ENCODE measurements around the gene ERGIC1. TPM values are rescaled to one million over a fixed set of nuclear protein-coding genes. Genes with fewer than 3 reads are reported as not detected.
A peak's percentile ranks its signal among the peaks of the same experiment; 100 is the strongest.

ERGIC1 gene
- polyA plus RNA-seq, 4 donors: 58.1 to 127 (median 94.1) TPM

DNA sequence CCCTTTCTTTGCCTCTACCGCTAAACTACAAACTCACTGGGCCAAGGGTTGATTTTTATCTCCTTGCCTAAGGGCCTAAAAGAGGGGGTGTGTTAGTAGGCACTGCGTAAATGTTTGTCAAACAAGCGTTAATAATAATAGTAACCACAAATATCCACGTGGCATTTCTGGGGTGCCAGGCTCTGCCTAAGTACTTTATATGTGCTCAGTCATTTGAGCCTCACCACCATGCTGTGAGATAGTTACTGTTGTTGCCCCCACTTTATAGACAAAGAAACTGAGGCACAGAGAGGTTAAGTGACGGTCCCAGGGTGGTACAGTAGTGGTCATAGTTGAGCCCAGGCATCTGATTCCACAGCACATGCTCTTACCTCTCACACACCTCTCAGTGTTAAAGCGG lies 52.4 kb downstream of the ERGIC1 start:
- FAIRE-seq (no peak), DNase-seq (no peak)
- no peak overlapping the region for H3K4me3 ChIP-seq (ENCODE audit: low read depth in 1 of 3, low read length in 3 of 3)
- 81 to 88% (median 86%) methylated on average over 6 of the region's 6 CpGs for WGBS, 3 donors
- H3K4me1 ChIP-seq (ENCODE audit: control insufficient read depth in 3 of 3, insufficient read depth in 2 of 3, low read depth in 1 of 3, low read length in 2 of 3): no peaks in the 10 kb centered on the region
- peaks cover 5 to 60% (median 8%) of the 10 kb centered on the region in 3 donors for H3K36me3 ChIP-seq (ENCODE audit: control insufficient read depth in 3 of 3, insufficient read depth in 2 of 3, low read depth in 1 of 3, low read length in 3 of 3)
- peak overlapping the region in 2 of 3 donors; percentile 73 for H3K27ac ChIP-seq (ENCODE audit: low read depth in 1 of 3, low read length in 2 of 3)
- H3K9me3 ChIP-seq (ENCODE audit: control insufficient read depth in 2 of 2, insufficient read depth in 1 of 2, low read depth in 1 of 2, low read length in 1 of 2): no peaks in the 10 kb centered on the region
- H3K27me3 ChIP-seq (ENCODE audit: control insufficient read depth in 3 of 3, insufficient read depth in 3 of 3, low read length in 3 of 3): no peaks in the 10 kb centered on the region

GRCh38 chr5:172886974-172887501 lies 53.0 kb downstream of the ERGIC1 start:
- H3K27ac ChIP-seq (ENCODE audit: low read depth in 1 of 3, low read length in 2 of 3): peak overlapping the region in 2 of 3 donors; percentile 73
- no peak overlapping the region for H3K4me3 ChIP-seq (ENCODE audit: low read depth in 1 of 3, low read length in 3 of 3)
- H3K36me3 ChIP-seq (ENCODE audit: control insufficient read depth in 3 of 3, insufficient read depth in 2 of 3, low read depth in 1 of 3, low read length in 3 of 3): peaks cover 5 to 59% (median 8%) of the 10 kb centered on the region in 3 donors
- H3K27me3 ChIP-seq (ENCODE audit: control insufficient read depth in 3 of 3, insufficient read depth in 3 of 3, low read length in 3 of 3): no peaks in the 10 kb centered on the region
- no peaks in the 10 kb centered on the region for H3K9me3 ChIP-seq (ENCODE audit: control insufficient read depth in 2 of 2, insufficient read depth in 1 of 2, low read depth in 1 of 2, low read length in 1 of 2)
- no peaks in the 10 kb centered on the region for H3K4me1 ChIP-seq (ENCODE audit: control insufficient read depth in 3 of 3, insufficient read depth in 2 of 3, low read depth in 1 of 3, low read length in 2 of 3)
- DNase-seq: no peak
- WGBS, 3 donors: 81 to 95% (median 83%) methylated on average over 17 of the region's 17 CpGs
- FAIRE-seq: no peak

- Histone ChIP-seq H3K4me3 (ENCODE audit: low read depth in 1 of 3, low read length in 3 of 3) (no peak overlapping the region), H3K36me3 (ENCODE audit: control insufficient read depth in 3 of 3, insufficient read depth in 2 of 3, low read depth in 1 of 3, low read length in 3 of 3) (peaks cover 5 to 58% (median 8%) of the 10 kb centered on the region in 3 donors), H3K9me3 (ENCODE audit: control insufficient read depth in 2 of 2, insufficient read depth in 1 of 2, low read depth in 1 of 2, low read length in 1 of 2) (no peaks in the 10 kb centered on the region), H3K4me1 (ENCODE audit: control insufficient read depth in 3 of 3, insufficient read depth in 2 of 3, low read depth in 1 of 3, low read length in 2 of 3) (no peaks in the 10 kb centered on the region), H3K27ac (ENCODE audit: low read depth in 1 of 3, low read length in 2 of 3) (peak overlapping the region in 2 of 3 donors; percentile 73), H3K27me3 (ENCODE audit: control insufficient read depth in 3 of 3, insufficient read depth in 3 of 3, low read length in 3 of 3) (no peaks in the 10 kb centered on the region)
- no peak for FAIRE-seq
- WGBS, 3 donors: 66 to 93% (median 91%) methylated on average over 8 of the region's 8 CpGs
- peak in 1 of 2 donors; percentile 29 for DNase-seq
Measured at GRCh38 chr5:172887692-172888091, 53.6 kb downstream of the ERGIC1 start.

DNA sequence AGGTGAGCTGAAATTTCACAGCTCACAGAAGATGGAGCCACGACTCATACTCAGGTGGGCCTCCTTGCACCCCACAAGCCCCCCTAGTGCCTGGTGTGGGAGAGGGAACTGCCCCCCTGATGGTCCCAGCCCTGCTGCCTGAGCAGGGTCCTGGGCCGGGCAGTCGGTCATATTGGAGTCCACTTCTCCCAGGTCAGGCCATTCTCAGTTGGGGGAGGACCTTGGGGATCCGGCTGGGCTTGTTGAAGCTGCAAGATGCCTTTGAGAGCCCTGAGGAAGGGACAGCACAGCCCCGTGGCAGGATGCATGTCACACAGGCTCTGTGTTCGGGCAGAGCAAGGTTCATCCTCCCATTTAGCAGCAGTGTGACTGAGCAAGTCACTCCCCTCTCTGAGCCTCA lies 56.6 kb downstream of the ERGIC1 start:
- DNase-seq: no peak
- no peaks in the 10 kb centered on the region for H3K9me3 ChIP-seq (ENCODE audit: control insufficient read depth in 2 of 2, insufficient read depth in 1 of 2, low read depth in 1 of 2, low read length in 1 of 2)
- no peak overlapping the region for H3K27ac ChIP-seq (ENCODE audit: low read depth in 1 of 3, low read length in 2 of 3)
- H3K4me3 ChIP-seq (ENCODE audit: low read depth in 1 of 3, low read length in 3 of 3): no peak overlapping the region
- peaks cover 5 to 58% (median 8%) of the 10 kb centered on the region in 3 donors for H3K36me3 ChIP-seq (ENCODE audit: control insufficient read depth in 3 of 3, insufficient read depth in 2 of 3, low read depth in 1 of 3, low read length in 3 of 3)
- 79 to 90% (median 84%) methylated on average over 6 of the region's 6 CpGs for WGBS, 3 donors
- H3K4me1 ChIP-seq (ENCODE audit: control insufficient read depth in 3 of 3, insufficient read depth in 2 of 3, low read depth in 1 of 3, low read length in 2 of 3): no peaks in the 10 kb centered on the region
- FAIRE-seq: no peak
- H3K27me3 ChIP-seq (ENCODE audit: control insufficient read depth in 3 of 3, insufficient read depth in 3 of 3, low read length in 3 of 3): no peaks in the 10 kb centered on the region

DNA sequence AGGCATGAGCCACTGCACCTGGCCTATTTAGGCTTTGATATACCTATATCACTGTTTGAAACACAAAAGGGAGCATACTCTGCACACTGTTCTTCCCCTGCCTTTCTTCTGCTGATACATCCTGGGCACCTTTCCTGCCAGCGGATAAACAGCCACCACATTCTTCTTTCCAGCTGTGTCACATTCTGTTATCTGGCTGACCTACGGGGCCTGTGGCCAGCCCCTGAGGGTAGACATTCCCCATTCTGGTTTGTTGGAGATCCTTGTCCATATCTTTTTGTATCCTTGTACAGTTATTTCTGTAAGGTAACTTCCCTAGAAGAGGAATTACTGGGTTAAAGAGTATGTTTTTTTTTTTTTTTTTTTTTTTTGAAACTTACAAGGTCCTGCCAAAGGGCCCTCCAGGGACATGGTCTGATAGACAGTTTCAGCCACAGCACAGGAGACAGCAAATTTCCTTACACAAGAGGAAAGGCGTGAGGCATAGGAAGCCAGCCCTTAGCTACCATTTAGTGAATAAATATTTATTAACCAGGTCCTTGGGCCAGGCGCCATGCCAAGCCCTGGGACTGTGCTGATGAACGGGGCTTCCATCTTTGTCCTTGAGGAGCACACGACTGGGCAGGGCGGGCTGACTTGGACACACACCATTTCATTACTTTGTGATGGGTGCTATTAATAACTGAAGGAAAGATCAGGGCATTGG lies 57.8 kb downstream of the ERGIC1 start:
- DNase-seq: peak in 1 of 2 donors; percentile 22
- H3K4me3 ChIP-seq (ENCODE audit: low read depth in 1 of 3, low read length in 3 of 3): no peak overlapping the region
- peaks cover 5 to 60% (median 8%) of the 10 kb centered on the region in 3 donors for H3K36me3 ChIP-seq (ENCODE audit: control insufficient read depth in 3 of 3, insufficient read depth in 2 of 3, low read depth in 1 of 3, low read length in 3 of 3)
- 57 to 68% (median 62%) methylated on average over 7 of the region's 7 CpGs for WGBS, 3 donors
- no peak for FAIRE-seq
- peak overlapping the region; percentile 26 to 74 (median 42) for H3K27ac ChIP-seq (ENCODE audit: low read depth in 1 of 3, low read length in 2 of 3)
- H3K27me3 ChIP-seq (ENCODE audit: control insufficient read depth in 3 of 3, insufficient read depth in 3 of 3, low read length in 3 of 3): no peaks in the 10 kb centered on the region
- no peaks in the 10 kb centered on the region for H3K4me1 ChIP-seq (ENCODE audit: control insufficient read depth in 3 of 3, insufficient read depth in 2 of 3, low read depth in 1 of 3, low read length in 2 of 3)
- no peaks in the 10 kb centered on the region for H3K9me3 ChIP-seq (ENCODE audit: control insufficient read depth in 2 of 2, insufficient read depth in 1 of 2, low read depth in 1 of 2, low read length in 1 of 2)

GRCh38 chr5:172892713-172893112 lies 58.7 kb downstream of the ERGIC1 start:
- no peak overlapping the region for H3K4me3 ChIP-seq (ENCODE audit: low read depth in 1 of 3, low read length in 3 of 3)
- FAIRE-seq: no peak
- no peaks in the 10 kb centered on the region for H3K27me3 ChIP-seq (ENCODE audit: control insufficient read depth in 3 of 3, insufficient read depth in 3 of 3, low read length in 3 of 3)
- peak in 1 of 2 donors; percentile 54 for DNase-seq
- peaks cover 5 to 58% (median 8%) of the 10 kb centered on the region in 3 donors for H3K36me3 ChIP-seq (ENCODE audit: control insufficient read depth in 3 of 3, insufficient read depth in 2 of 3, low read depth in 1 of 3, low read length in 3 of 3)
- H3K9me3 ChIP-seq (ENCODE audit: control insufficient read depth in 2 of 2, insufficient read depth in 1 of 2, low read depth in 1 of 2, low read length in 1 of 2): no peaks in the 10 kb centered on the region
- WGBS, 3 donors: 66 to 77% (median 76%) methylated on average over 7 of the region's 7 CpGs
- H3K4me1 ChIP-seq (ENCODE audit: control insufficient read depth in 3 of 3, insufficient read depth in 2 of 3, low read depth in 1 of 3, low read length in 2 of 3): no peaks in the 10 kb centered on the region
- H3K27ac ChIP-seq (ENCODE audit: low read depth in 1 of 3, low read length in 2 of 3): peak overlapping the region in 2 of 3 donors; percentile 42 to 84

- H3K27ac ChIP-seq (ENCODE audit: low read depth in 1 of 3, low read length in 2 of 3): no peak overlapping the region
Measured at GRCh38 chr5:172894767-172895388, 60.8 kb downstream of the ERGIC1 start.

GRCh38 chr5:172895549-172895948 lies 61.5 kb downstream of the ERGIC1 start:
- 86 to 93% (median 91%) methylated on average over 4 of the region's 4 CpGs for WGBS, 3 donors
- FAIRE-seq (no peak), DNase-seq (no peak)
- H3K36me3 ChIP-seq (ENCODE audit: control insufficient read depth in 3 of 3, insufficient read depth in 2 of 3, low read depth in 1 of 3, low read length in 3 of 3): peaks cover 0 to 68% (median 1%) of the 10 kb centered on the region in 3 donors
- H3K27me3 ChIP-seq (ENCODE audit: control insufficient read depth in 3 of 3, insufficient read depth in 3 of 3, low read length in 3 of 3): no peaks in the 10 kb centered on the region
- peaks cover 0 to 5% (median 0%) of the 10 kb centered on the region in 3 donors for H3K4me1 ChIP-seq (ENCODE audit: control insufficient read depth in 3 of 3, insufficient read depth in 2 of 3, low read depth in 1 of 3, low read length in 2 of 3)
- no peak overlapping the region for H3K27ac ChIP-seq (ENCODE audit: low read depth in 1 of 3, low read length in 2 of 3)
- no peak overlapping the region for H3K4me3 ChIP-seq (ENCODE audit: low read depth in 1 of 3, low read length in 3 of 3)
- H3K9me3 ChIP-seq (ENCODE audit: control insufficient read depth in 2 of 2, insufficient read depth in 1 of 2, low read depth in 1 of 2, low read length in 1 of 2): no peaks in the 10 kb centered on the region

More at GRCh38 chr5:172894767-172895388, 60.8 kb downstream of the ERGIC1 start:
- WGBS, 3 donors: 62 to 82% (median 67%) methylated on average over 7 of the region's 7 CpGs
- no peaks in the 10 kb centered on the region for H3K27me3 ChIP-seq (ENCODE audit: control insufficient read depth in 3 of 3, insufficient read depth in 3 of 3, low read length in 3 of 3)
- no peak overlapping the region for H3K4me3 ChIP-seq (ENCODE audit: low read depth in 1 of 3, low read length in 3 of 3)
- DNase-seq: no peak
- peaks cover 0 to 5% (median 0%) of the 10 kb centered on the region in 3 donors for H3K4me1 ChIP-seq (ENCODE audit: control insufficient read depth in 3 of 3, insufficient read depth in 2 of 3, low read depth in 1 of 3, low read length in 2 of 3)
- no peak for FAIRE-seq
- peaks cover 0 to 63% (median 5%) of the 10 kb centered on the region in 3 donors for H3K36me3 ChIP-seq (ENCODE audit: control insufficient read depth in 3 of 3, insufficient read depth in 2 of 3, low read depth in 1 of 3, low read length in 3 of 3)
- H3K9me3 ChIP-seq (ENCODE audit: control insufficient read depth in 2 of 2, insufficient read depth in 1 of 2, low read depth in 1 of 2, low read length in 1 of 2): no peaks in the 10 kb centered on the region

Data from small intestine (tissue), 7 donors.